RWPE2 (cell line): ENCODE results near the gene FASTK.
A peak's percentile ranks its signal among the peaks of the same experiment; 100 is the strongest.

Experiments used
- ATAC-seq: fragments of 200-7000 bp; cut with Tn5 transposase; 3 replicates; pipeline ENCODE4 v1.9.1; 2021; ENCODE audit warnings: low read depth
- DNase-seq: peaks from one replicate; pipeline ENCODE4 v3.0.0-alpha.2; 2020; ENCODE audit warnings: low spot score
- H3K27ac ChIP-seq: fragments of 450-650 bp; 2 replicates; pipeline ENCODE4 v1.5.1; 2017; ENCODE audit warnings: mild to moderate bottlenecking; ENCODE audit not compliant: poor library complexity, severe bottlenecking
- H3K27me3 ChIP-seq: fragments of 250-450 bp; sonication (Bioruptor Pico); 2 replicates; pipeline ENCODE4 v1.5.1; 2021; ENCODE audit warnings: mild to moderate bottlenecking, moderate library complexity; ENCODE audit not compliant: insufficient read depth, poor library complexity, severe bottlenecking
- H3K36me3 ChIP-seq: fragments of 250-450 bp; sonication (Bioruptor Pico); 2 replicates; pipeline ENCODE4 v1.5.1; 2020; ENCODE audit warnings: low read depth, mild to moderate bottlenecking, moderate library complexity
- H3K4me1 ChIP-seq: fragments of 250-450 bp; sonication (Bioruptor Pico); 2 replicates; pipeline ENCODE4 v1.5.1; 2021; ENCODE audit warnings: mild to moderate bottlenecking, moderate library complexity; ENCODE audit not compliant: insufficient read depth, poor library complexity, severe bottlenecking
- H3K4me3 ChIP-seq: fragments of 250-450 bp; sonication (Bioruptor Pico); 2 replicates; pipeline ENCODE4 v1.5.1; 2021; ENCODE audit warnings: mild to moderate bottlenecking, moderate library complexity; ENCODE audit not compliant: severe bottlenecking
- H3K9me3 ChIP-seq: fragments of 250-450 bp; sonication (Bioruptor Pico); 2 replicates; pipeline ENCODE4 v1.5.1; 2021; ENCODE audit warnings: mild to moderate bottlenecking, moderate library complexity; ENCODE audit not compliant: severe bottlenecking
- CTCF ChIP-seq: fragments of 450-650 bp; IDR thresholded peaks from one replicate; pipeline ENCODE4 v1.5.1; 2017; ENCODE audit warnings: mild to moderate bottlenecking, moderate library complexity; ENCODE audit not compliant: poor library complexity, severe bottlenecking

FASTK gene

GRCh38 chr7:151085691-151086620 lies 5.3 kb upstream of the FASTK start, which contains the start of gene AGAP3:
Gene AGAP3, plus strand, starts transcription at chr7:151086475. Its CDS starts 267 bp downstream, at chr7:151086742.
- Histone ChIP-seq H3K36me3 (peaks cover 7% of the 10 kb centered on the region), H3K27ac (peak within 1 kb of the TSS; percentile 66), H3K4me3 (peak within 1 kb of the TSS; percentile 82), H3K27me3 (no peaks in the 10 kb centered on the region), H3K4me1 (peaks cover 8% of the 10 kb centered on the region), H3K9me3 (no peaks in the 10 kb centered on the region)
- DNase-seq (peak; percentile 78), ATAC-seq (peak; percentile 42)
- TF ChIP-seq CTCF = no peak

- H3K27me3 ChIP-seq = no peaks in the 10 kb centered on the region
- H3K36me3 ChIP-seq = peaks cover 4% of the 10 kb centered on the region; the same call in 1 of the 2 replicates
- DNase-seq = no peak
- ATAC-seq = no peak
- peaks cover 8% of the 10 kb centered on the region for H3K4me1 ChIP-seq
- no peaks in the 10 kb centered on the region for H3K9me3 ChIP-seq
- no peak overlapping the region for H3K4me3 ChIP-seq
- H3K27ac ChIP-seq = peak overlapping the region; percentile 66
- TF ChIP-seq CTCF = no peak
Measured at GRCh38 chr7:151085329-151085690, 4.7 kb upstream of the FASTK start.

GRCh38 chr7:151083824-151084160 lies 3.2 kb upstream of the FASTK start:
- H3K4me1 ChIP-seq = peaks cover 8% of the 10 kb centered on the region
- peak overlapping the region; percentile 96 for H3K4me3 ChIP-seq
- DNase-seq = no peak
- peak overlapping the region; percentile 87 for H3K27ac ChIP-seq
- TF ChIP-seq CTCF = no peak
- no peaks in the 10 kb centered on the region for H3K9me3 ChIP-seq
- no peaks in the 10 kb centered on the region for H3K27me3 ChIP-seq
- peaks cover 4% of the 10 kb centered on the region; the same call in 1 of the 2 replicates for H3K36me3 ChIP-seq
- no peak for ATAC-seq

- Histone ChIP-seq H3K36me3 (peaks cover 4% of the 10 kb centered on the region; the same call in 1 of the 2 replicates), H3K4me3 (peak within 1 kb of the TSS; percentile 96), H3K4me1 (peaks cover 8% of the 10 kb centered on the region), H3K9me3 (no peaks in the 10 kb centered on the region), H3K27me3 (no peaks in the 10 kb centered on the region), H3K27ac (peak within 1 kb of the TSS; percentile 87)
- TF ChIP-seq CTCF = no peak
- ATAC-seq = peak; percentile 26; the same call in 2 of the 3 replicates
- DNase-seq = peak; percentile 83
Measured at GRCh38 chr7:151083071-151083823, 2.6 kb upstream of the FASTK start, which contains the start of gene TMUB1. Gene TMUB1, minus strand, starts transcription at chr7:151083493. Its CDS starts 930 bp downstream, at chr7:151082563.
